HUES48 (cell line): ENCODE measurements around the gene PER1.

Experiments used
- H3K27ac ChIP-seq: one replicate; pipeline ENCODE4 v1.7.0; 2013; ENCODE audit warnings: low read depth, low read length, inconsistent platforms
- H3K27me3 ChIP-seq: 2 replicates; pipeline ENCODE4 v1.6.1; 2013; ENCODE audit warnings: mild to moderate bottlenecking, low read length; ENCODE audit not compliant: control insufficient read depth, insufficient read depth
- H3K36me3 ChIP-seq: 2 replicates; pipeline ENCODE4 v1.6.1; 2013; ENCODE audit warnings: low read length; ENCODE audit not compliant: control insufficient read depth, insufficient read depth
- H3K4me1 ChIP-seq: 2 replicates; pipeline ENCODE4 v1.6.1; 2013; ENCODE audit warnings: mild to moderate bottlenecking, low read length; ENCODE audit not compliant: control insufficient read depth, insufficient read depth
- H3K4me3 ChIP-seq: 2 replicates; pipeline ENCODE4 v1.5.1; 2013; ENCODE audit warnings: mild to moderate bottlenecking, low read depth, low read length
- H3K9ac ChIP-seq: 2 replicates; pipeline ENCODE4 v1.6.1; 2013; ENCODE audit warnings: mild to moderate bottlenecking, low read depth, low read length, moderate library complexity
- H3K9me3 ChIP-seq: 2 replicates; pipeline ENCODE4 v1.6.1; 2013; ENCODE audit warnings: low read length; ENCODE audit not compliant: control insufficient read depth, insufficient read depth

PER1 gene

GRCh38 chr17:8150194-8151119 lies 1.7 kb downstream of the PER1 start:
- Histone ChIP-seq H3K36me3 (peaks cover 47% of the 10 kb centered on the region), H3K27ac (peak overlapping the region; percentile 16), H3K9ac (no peak overlapping the region), H3K4me1 (peaks cover 13% of the 10 kb centered on the region), H3K4me3 (peak overlapping the region; percentile 80), H3K9me3 (no peaks in the 10 kb centered on the region), H3K27me3 (no peaks in the 10 kb centered on the region)

GRCh38 chr17:8149419-8150193 lies 2.6 kb downstream of the PER1 start:
- Histone ChIP-seq H3K4me3 (no peak overlapping the region), H3K9ac (no peak overlapping the region), H3K9me3 (no peaks in the 10 kb centered on the region), H3K27me3 (no peaks in the 10 kb centered on the region), H3K27ac (no peak overlapping the region), H3K36me3 (peaks cover 52% of the 10 kb centered on the region), H3K4me1 (peaks cover 5% of the 10 kb centered on the region)

DNA sequence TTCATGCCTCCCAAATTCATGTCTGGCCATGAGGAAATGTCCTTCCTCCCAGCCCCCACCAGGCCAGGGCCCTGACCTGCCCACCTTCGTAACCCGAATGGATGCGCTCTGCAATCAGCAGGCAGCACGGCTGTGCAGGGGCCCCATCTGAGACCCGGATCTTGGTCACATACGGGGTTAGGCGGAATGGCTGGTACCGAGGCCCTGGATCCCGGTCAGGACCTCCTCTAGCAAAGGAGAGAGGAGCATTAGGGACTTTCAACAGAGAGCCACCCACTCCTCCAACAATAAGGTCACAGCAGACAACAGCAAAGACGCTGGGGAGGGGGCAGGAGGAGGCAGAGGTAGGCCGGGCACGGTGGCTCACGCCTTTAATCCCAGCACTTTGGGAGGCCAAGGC lies 3.6 kb downstream of the PER1 start:
- Histone ChIP-seq H3K4me3 (no peak overlapping the region), H3K4me1 (no peaks in the 10 kb centered on the region; the same call in 1 of the 2 replicates), H3K27ac (no peak overlapping the region), H3K27me3 (no peaks in the 10 kb centered on the region), H3K9me3 (no peaks in the 10 kb centered on the region), H3K9ac (no peak overlapping the region), H3K36me3 (peaks cover 61% of the 10 kb centered on the region)

DNA sequence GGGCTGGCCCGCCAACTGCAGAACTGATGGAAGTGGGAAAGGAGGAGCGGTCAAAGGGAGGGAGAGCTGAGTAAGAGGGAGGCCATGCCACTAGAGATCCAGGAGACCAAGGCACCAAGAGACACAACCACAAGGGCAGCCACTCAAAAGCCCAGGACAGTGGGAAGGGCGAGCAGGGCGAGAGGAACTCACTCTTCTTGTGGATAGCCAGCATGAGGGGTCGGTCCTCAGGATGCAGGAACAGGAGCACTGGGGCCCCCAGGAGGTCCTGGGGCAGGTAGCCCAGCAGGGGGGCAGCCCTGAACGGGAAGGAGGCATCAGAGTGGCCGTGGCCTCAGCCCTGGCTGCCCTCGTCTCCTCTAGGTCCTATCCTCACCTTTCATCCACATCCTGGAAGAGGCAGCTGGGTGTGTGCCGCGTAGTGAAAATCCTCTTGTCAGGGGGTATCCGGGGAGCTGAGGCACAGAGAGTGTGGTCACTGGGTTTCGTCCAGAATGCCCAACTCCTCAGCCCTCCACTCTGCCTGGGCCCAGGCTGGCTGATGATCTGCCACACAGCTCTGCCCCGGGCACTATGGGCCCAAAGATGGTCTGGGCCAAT lies 4.3 kb downstream of the PER1 start:
- no peaks in the 10 kb centered on the region; the same call in 1 of the 2 replicates for H3K4me1 ChIP-seq
- no peak overlapping the region for H3K27ac ChIP-seq
- no peak overlapping the region for H3K4me3 ChIP-seq
- H3K36me3 ChIP-seq: peaks cover 62% of the 10 kb centered on the region
- H3K27me3 ChIP-seq: no peaks in the 10 kb centered on the region
- H3K9me3 ChIP-seq: no peaks in the 10 kb centered on the region
- no peak overlapping the region for H3K9ac ChIP-seq

- Histone ChIP-seq H3K4me3 (no peak overlapping the region), H3K36me3 (peaks cover 68% of the 10 kb centered on the region), H3K9me3 (no peaks in the 10 kb centered on the region), H3K9ac (no peak overlapping the region), H3K27ac (no peak overlapping the region), H3K4me1 (no peaks in the 10 kb centered on the region; the same call in 1 of the 2 replicates), H3K27me3 (no peaks in the 10 kb centered on the region)
Measured at GRCh38 chr17:8147141-8147804, 4.9 kb downstream of the PER1 start.

DNA sequence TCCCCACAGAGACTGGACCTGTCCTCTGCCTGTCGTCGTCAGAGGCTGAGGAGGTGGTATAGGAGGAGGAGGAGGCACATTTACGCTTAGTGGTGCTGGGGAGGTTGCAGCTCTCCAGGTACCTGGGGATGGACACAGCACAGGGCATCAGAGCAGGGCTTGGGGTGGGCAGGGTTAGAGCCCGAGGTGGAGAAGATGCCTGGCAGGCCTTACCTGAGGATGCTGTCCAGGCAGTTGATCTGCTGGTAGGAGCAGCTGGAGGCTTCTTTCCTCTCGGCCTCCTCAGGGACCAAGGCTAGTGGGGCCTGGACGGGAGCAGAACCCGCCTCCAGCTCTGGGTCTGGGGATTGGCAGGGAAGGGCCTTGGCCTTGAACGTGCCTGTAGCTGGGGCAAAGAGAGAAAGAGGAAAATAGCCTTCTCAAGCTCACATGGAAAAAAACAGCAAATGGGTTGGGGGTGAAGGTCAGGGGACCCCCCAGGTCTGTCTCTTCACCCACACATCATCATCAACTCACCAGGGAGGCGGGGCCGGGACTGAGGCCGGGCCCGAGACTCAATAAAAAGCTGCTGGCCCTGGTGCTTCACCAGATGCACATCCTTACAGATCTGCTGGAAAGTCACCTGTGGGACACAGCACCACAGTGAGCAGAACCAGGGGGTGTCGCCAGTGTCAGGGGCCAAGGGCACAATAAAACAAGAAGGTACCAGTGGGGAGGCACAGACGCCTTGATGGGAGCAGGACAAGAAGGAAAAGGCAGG lies 5.6 kb downstream of the PER1 start:
- H3K9ac ChIP-seq: no peak overlapping the region
- H3K36me3 ChIP-seq: peaks cover 75% of the 10 kb centered on the region

GRCh38 chr17:8145811-8146210 lies 6.4 kb downstream of the PER1 start:
- no peaks in the 10 kb centered on the region for H3K9me3 ChIP-seq
- H3K9ac ChIP-seq: no peak overlapping the region
- H3K36me3 ChIP-seq: peaks cover 81% of the 10 kb centered on the region
- no peak overlapping the region for H3K27ac ChIP-seq
- no peaks in the 10 kb centered on the region for H3K27me3 ChIP-seq
- H3K4me1 ChIP-seq: no peaks in the 10 kb centered on the region; the same call in 1 of the 2 replicates
- H3K4me3 ChIP-seq: no peak overlapping the region

More for the DNA sequence above, 5.6 kb downstream of the PER1 start:
- H3K4me3 ChIP-seq: no peak overlapping the region
- no peaks in the 10 kb centered on the region; the same call in 1 of the 2 replicates for H3K4me1 ChIP-seq
- no peaks in the 10 kb centered on the region for H3K27me3 ChIP-seq
- H3K27ac ChIP-seq: no peak overlapping the region
- H3K9me3 ChIP-seq: no peaks in the 10 kb centered on the region

DNA sequence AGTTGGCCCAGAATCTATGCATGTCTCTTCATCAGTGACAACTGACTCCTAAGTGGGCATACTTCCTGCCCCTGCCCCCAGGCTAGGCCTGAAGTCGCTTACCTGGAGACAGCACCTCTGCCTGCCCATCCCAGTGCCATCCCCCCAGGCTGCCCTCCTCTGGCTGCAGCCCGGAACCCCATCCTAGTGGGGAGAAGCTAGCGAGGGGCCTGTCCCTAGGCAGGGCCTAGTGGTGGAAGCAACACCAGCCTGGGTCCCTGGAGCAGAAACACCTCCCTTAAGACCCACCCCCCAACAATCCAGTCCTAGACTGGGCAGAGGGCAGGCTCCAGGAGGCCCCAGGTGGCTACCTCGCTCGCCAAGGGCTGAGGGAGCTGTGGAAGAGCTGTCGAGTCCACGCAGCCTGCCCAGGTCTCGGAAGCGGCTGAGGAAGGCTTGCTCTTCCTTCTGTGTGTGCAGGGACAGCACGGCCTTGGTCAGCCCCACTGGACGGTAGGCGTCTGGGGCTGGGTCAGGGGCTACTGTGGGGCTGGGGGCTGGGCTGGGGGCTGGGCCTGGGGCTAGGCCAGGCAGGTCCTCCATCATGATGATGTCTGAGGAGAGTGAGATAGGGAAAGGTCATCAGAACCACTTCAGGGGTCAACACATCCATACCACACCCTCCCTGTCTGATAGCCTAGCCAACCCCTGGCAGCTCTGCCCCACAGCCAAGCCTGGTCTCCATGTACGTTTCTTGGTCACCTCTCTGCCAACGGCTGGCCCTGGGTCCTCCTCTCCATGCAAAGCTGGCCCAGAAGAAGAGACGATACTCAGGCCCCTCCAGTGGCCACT lies 7.6 kb downstream of the PER1 start:
- H3K9ac ChIP-seq: no peak overlapping the region
- H3K9me3 ChIP-seq: no peaks in the 10 kb centered on the region
- H3K27me3 ChIP-seq: no peaks in the 10 kb centered on the region
- no peak overlapping the region for H3K4me3 ChIP-seq
- no peak overlapping the region for H3K27ac ChIP-seq
- peaks cover 77% of the 10 kb centered on the region for H3K36me3 ChIP-seq
- no peaks in the 10 kb centered on the region for H3K4me1 ChIP-seq

GRCh38 chr17:8143581-8144400 lies 8.4 kb downstream of the PER1 start:
- H3K4me1 ChIP-seq: no peaks in the 10 kb centered on the region
- H3K4me3 ChIP-seq: no peak overlapping the region
- no peaks in the 10 kb centered on the region for H3K27me3 ChIP-seq
- peaks cover 71% of the 10 kb centered on the region for H3K36me3 ChIP-seq
- no peak overlapping the region for H3K9ac ChIP-seq
- no peaks in the 10 kb centered on the region for H3K9me3 ChIP-seq
- no peak overlapping the region for H3K27ac ChIP-seq
